A549 (cell line): ENCODE results near the gene OR10A3. TPM values are rescaled to one million over a fixed set of nuclear protein-coding genes. Genes with fewer than 3 reads are reported as not detected.

Source experiments
- ATAC-seq, 2 experiments: fragments of 200-7000 bp in 1 of 2; fragments of >200 bp in 1 of 2; cut with Nextera tagmentation in 1 of 2; cut with Tn5 transposase in 1 of 2; 3 replicates each; pipeline versions ENCODE4 v1.8.0 to v1.9.1; 2018 to 2020; ENCODE audit warnings: mild to moderate bottlenecking in 1 of 2, moderate library complexity in 1 of 2
- CTCF ChIA-PET: fragments of 300-600 bp; sonication (Branson Sonifier 250); formaldehyde crosslinking; extraction: SDS; loops from one replicate; lab custom pipeline; 2021; ENCODE audit warnings: antibody characterized with exemption, inconsistent platforms; lab: Yijun Ruan, JAX
- POLR2A ChIA-PET: fragments of 350-600 bp; formaldehyde crosslinking; extraction: SDS; loops from one replicate; lab custom pipeline; 2021; ENCODE audit warnings: antibody characterized with exemption, inconsistent platforms; lab: Yijun Ruan, JAX
- DNase-seq, 2 experiments: peaks; one replicate each; pipeline versions ENCODE4 v3.0.0 to v3.0.0-alpha.2; 2011 to 2016; ENCODE audit warnings: low read depth in 1 of 2, low spot score in 1 of 2
- FAIRE-seq: peaks from 2 replicates; lab custom pipeline; 2011; peaks lifted over from hg19 to GRCh38; lab: Jason Lieb, UNC
- H3K27ac ChIP-seq, 2 experiments: fragments of >200 bp; sonication (Bioruptor Twin); formaldehyde crosslinking; 3 replicates each; pipeline ENCODE4 v1.5.1; 2016 to 2017
- H3K4me1 ChIP-seq: fragments of >200 bp; sonication (Bioruptor Twin); formaldehyde crosslinking; 3 replicates; pipeline ENCODE4 v1.6.1; 2016
- H3K4me2 ChIP-seq: fragments of >200 bp; sonication (Bioruptor Twin); formaldehyde crosslinking; 3 replicates; pipeline ENCODE4 v1.6.1; 2016
- H3K4me3 ChIP-seq: fragments of >200 bp; sonication (Bioruptor Twin); formaldehyde crosslinking; 3 replicates; pipeline ENCODE4 v1.5.1; 2016
- H3K9me3 ChIP-seq: fragments of >200 bp; sonication (Bioruptor Twin); formaldehyde crosslinking; 3 replicates; pipeline ENCODE4 v1.6.1; 2016
- BHLHE40 ChIP-seq: IDR thresholded peaks from 2 replicates; pipeline ENCODE4 v1.6.1; 2012; ENCODE audit warnings: low read depth, low read length, inconsistent platforms
- CBX2 ChIP-seq: fragments of 200-600 bp; sonication (generic); IDR thresholded peaks from 2 replicates; pipeline ENCODE4 v1.6.1; 2016; ENCODE audit warnings: low read depth, mild to moderate bottlenecking, borderline replicate concordance
- CEBPB ChIP-seq, 2 experiments: fragments of >200 bp in 1 of 2; sonication (Bioruptor Twin) in 1 of 2; formaldehyde crosslinking in 1 of 2; IDR thresholded peaks; 2 replicates each; pipeline ENCODE4 v1.6.1; 2012 to 2016
- CHD2 ChIP-seq: fragments of 150-350 bp; IDR thresholded peaks from 2 replicates; pipeline ENCODE4 v1.6.1; 2014; ENCODE audit warnings: low read length; ENCODE audit not compliant: partially characterized antibody
- ESRRA ChIP-seq: fragments of 150-350 bp; IDR thresholded peaks from 2 replicates; pipeline ENCODE4 v1.6.1; 2014; ENCODE audit warnings: mild to moderate bottlenecking, low read length, borderline replicate concordance
- FOSB ChIP-seq: fragments of 250-450 bp; sonication (Bioruptor Pico); IDR thresholded peaks from 2 replicates; pipeline ENCODE4 v1.5.0; 2020; ENCODE audit warnings: mild to moderate bottlenecking, moderate library complexity
- HDAC2 ChIP-seq: fragments of 200-600 bp; sonication (generic); IDR thresholded peaks from 2 replicates; pipeline ENCODE4 v1.6.1; 2016
- HES2 ChIP-seq: fragments of >200 bp; sonication (Bioruptor Twin); formaldehyde crosslinking; IDR thresholded peaks from 2 replicates; pipeline ENCODE4 v1.6.1; 2016
- HEYL ChIP-seq: fragments of 250-450 bp; sonication (Bioruptor Pico); IDR thresholded peaks from 2 replicates; pipeline ENCODE4 v1.8.0; 2021; ENCODE audit warnings: mild to moderate bottlenecking, moderate library complexity
- HOXB5 ChIP-seq: fragments of 250-450 bp; sonication (Bioruptor Pico); IDR thresholded peaks from 2 replicates; pipeline ENCODE4 v1.5.0; 2020; ENCODE audit warnings: mild to moderate bottlenecking, moderate library complexity
- JUN ChIP-seq, 2 experiments: fragments of >200 bp; sonication (Bioruptor Twin); formaldehyde crosslinking; IDR thresholded peaks; 2 replicates in 1 of 2; 3 replicates in 1 of 2; pipeline ENCODE4 v1.6.1; 2016 to 2017
- JUNB ChIP-seq: fragments of >200 bp; sonication (Bioruptor Twin); formaldehyde crosslinking; IDR thresholded peaks from 2 replicates; pipeline ENCODE4 v1.6.1; 2016
- MAFK ChIP-seq: fragments of 450-650 bp; IDR thresholded peaks from 2 replicates; pipeline ENCODE4 v1.6.1; 2014; ENCODE audit not compliant: partially characterized antibody
- MAZ ChIP-seq: fragments of 150-350 bp; IDR thresholded peaks from 2 replicates; pipeline ENCODE4 v1.6.1; 2014; ENCODE audit warnings: antibody characterized with exemption, low read depth, low read length, borderline replicate concordance
- MYC ChIP-seq: IDR thresholded peaks from 2 replicates; pipeline ENCODE4 v1.6.1; 2012; ENCODE audit warnings: mild to moderate bottlenecking, inconsistent platforms, low read length, improper control_type of control experiment, borderline replicate concordance
- RARB ChIP-seq: fragments of 250-450 bp; sonication (Bioruptor Pico); IDR thresholded peaks from 2 replicates; pipeline ENCODE4 v1.8.0; 2021; ENCODE audit warnings: mild to moderate bottlenecking, moderate library complexity
- RFX5 ChIP-seq: fragments of 450-650 bp; IDR thresholded peaks from 2 replicates; pipeline ENCODE4 v1.7.1; 2014; ENCODE audit warnings: antibody characterized with exemption, mild to moderate bottlenecking, moderate library complexity
- SMC3 ChIP-seq: fragments of >200 bp; sonication (Bioruptor Twin); formaldehyde crosslinking; IDR thresholded peaks from 3 replicates; pipeline ENCODE4 v1.6.1; 2018; ENCODE audit warnings: inconsistent platforms
- TFCP2L1 ChIP-seq: fragments of 250-450 bp; sonication (Bioruptor Pico); IDR thresholded peaks from 2 replicates; pipeline ENCODE4 v1.5.0; 2021; ENCODE audit warnings: mild to moderate bottlenecking
- ZC3H11A ChIP-seq: fragments of 450-650 bp; IDR thresholded peaks from 2 replicates; pipeline ENCODE4 v1.6.1; 2014; ENCODE audit warnings: antibody characterized with exemption, mild to moderate bottlenecking
- ZFP36 ChIP-seq: fragments of 450-650 bp; IDR thresholded peaks from 2 replicates; pipeline ENCODE4 v1.6.1; 2014; ENCODE audit warnings: borderline replicate concordance; ENCODE audit not compliant: partially characterized antibody
- WGBS: methylation state at CpG from one replicate; pipeline ENCODE4 v1.1.6; 2017; ENCODE audit errors: missing lambda C conversion rate; 5-methylcytosine and 5-hydroxymethylcytosine counted together
- polyA plus RNA-seq, 4 experiments: library from polyadenylated mRNA; depleted of rRNA in 3 of 4; stranded (reverse); fragments of >200 nt; fragmentation: RNase III in 1 of 4; extraction: RNeasy Plus Mini Kit Qiagen cat#74134 plus additional on column Dnase treatment in 1 of 4; gene quantifications; 2 replicates in 3 of 4; 3 replicates in 1 of 4; pipeline ENCODE4 v1.2.3, GENCODE V29; 2011 to 2017
- TF ChIP-seq, protein P1 (sequence below): fragments of 250-450 bp; sonication (Bioruptor Pico); IDR thresholded peaks from 2 replicates; pipeline ENCODE4 v1.5.0; 2021; ENCODE audit warnings: mild to moderate bottlenecking, moderate library complexity, borderline replicate concordance
- TF ChIP-seq, protein P2 (sequence below): fragments of 250-450 bp; sonication (Bioruptor Pico); IDR thresholded peaks from 2 replicates; pipeline ENCODE4 v1.5.0; 2020; ENCODE audit warnings: low read depth, mild to moderate bottlenecking, moderate library complexity
- TF ChIP-seq, protein P3 (sequence below): fragments of >200 bp; sonication (Bioruptor Twin); formaldehyde crosslinking; IDR thresholded peaks from 3 replicates; pipeline ENCODE4 v1.6.1; 2016
- TF ChIP-seq, protein P4 (sequence below): IDR thresholded peaks from 2 replicates; pipeline ENCODE4 v1.6.1; 2012

OR10A3 gene
- polyA plus RNA-seq, 2 of the 4 experiments (the other 2 are of a cell fraction): not detected

GRCh38 chr11:7907121-7907520, 34.4 kb downstream of the OR10A3 start (continued):
- TF ChIP-seq, protein P1, sequence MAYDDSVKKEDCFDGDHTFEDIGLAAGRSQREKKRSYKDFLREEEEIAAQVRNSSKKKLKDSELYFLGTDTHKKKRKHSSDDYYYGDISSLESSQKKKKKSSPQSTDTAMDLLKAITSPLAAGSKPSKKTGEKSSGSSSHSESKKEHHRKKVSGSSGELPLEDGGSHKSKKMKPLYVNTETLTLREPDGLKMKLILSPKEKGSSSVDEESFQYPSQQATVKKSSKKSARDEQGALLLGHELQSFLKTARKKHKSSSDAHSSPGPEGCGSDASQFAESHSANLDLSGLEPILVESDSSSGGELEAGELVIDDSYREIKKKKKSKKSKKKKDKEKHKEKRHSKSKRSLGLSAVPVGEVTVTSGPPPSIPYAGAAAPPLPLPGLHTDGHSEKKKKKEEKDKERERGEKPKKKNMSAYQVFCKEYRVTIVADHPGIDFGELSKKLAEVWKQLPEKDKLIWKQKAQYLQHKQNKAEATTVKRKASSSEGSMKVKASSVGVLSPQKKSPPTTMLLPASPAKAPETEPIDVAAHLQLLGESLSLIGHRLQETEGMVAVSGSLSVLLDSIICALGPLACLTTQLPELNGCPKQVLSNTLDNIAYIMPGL (CRISPR knock-in tag): no peak
- TF ChIP-seq FOSB (CRISPR knock-in tag): no peak
- TF ChIP-seq TFCP2L1 (CRISPR knock-in tag): no peak
- no peak for TF ChIP-seq MYC
- TF ChIP-seq HEYL (CRISPR knock-in tag): no peak
- no peak for TF ChIP-seq ZFP36
- TF ChIP-seq MAFK: no peak
- no peak for TF ChIP-seq BHLHE40

DNA sequence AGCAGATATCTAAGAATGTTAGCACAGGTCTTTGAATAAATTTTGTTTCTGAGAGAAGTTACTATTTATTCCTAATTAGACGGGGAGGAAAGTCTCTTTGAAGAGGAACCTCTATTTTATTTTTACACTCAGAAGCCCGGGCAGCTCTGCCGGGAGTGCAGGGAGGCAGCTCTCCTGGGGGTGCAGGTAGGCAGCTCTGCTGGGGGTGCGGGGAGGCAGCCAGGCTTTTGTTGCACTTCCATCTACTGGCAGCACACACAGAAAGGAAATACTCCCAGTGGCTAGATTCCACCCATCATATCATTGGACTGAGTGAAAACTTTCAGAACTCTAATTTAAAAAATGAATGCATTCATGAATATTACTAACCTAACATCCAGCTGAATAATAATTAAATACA, 35.0 kb downstream of the OR10A3 start:
- no peak for DNase-seq
- Histone ChIP-seq H3K4me2 (no peak overlapping the region), H3K9me3 (no peaks in the 10 kb centered on the region), H3K4me3 (no peak overlapping the region), H3K27ac (no peak overlapping the region), H3K4me1 (no peaks in the 10 kb centered on the region)
- ChIA-PET POLR2A (no interaction called here), CTCF (interaction anchor here (0.7 to 6.8 kb wide), 3 partner anchors 15 to 100 kb away, joined by 3 to 39 read pairs (median 10); partner anchors contain the start of gene EIF3F)
- 40% methylated on average over 4 of the region's 4 CpGs for WGBS
- TF ChIP-seq ESRRA (no peak), JUN (IDR thresholded peaks at IDR 0.05) (no peak), SMC3 (no peak), TFCP2L1 (CRISPR knock-in tag) (no peak), HES2 (no peak), BHLHE40 (no peak), HDAC2 (no peak), MAFK (no peak), RARB (no peak), CEBPB (IDR thresholded peaks at IDR 0.05) (no peak), MAZ (no peak), JUNB (no peak)
- TF ChIP-seq, protein P2, sequence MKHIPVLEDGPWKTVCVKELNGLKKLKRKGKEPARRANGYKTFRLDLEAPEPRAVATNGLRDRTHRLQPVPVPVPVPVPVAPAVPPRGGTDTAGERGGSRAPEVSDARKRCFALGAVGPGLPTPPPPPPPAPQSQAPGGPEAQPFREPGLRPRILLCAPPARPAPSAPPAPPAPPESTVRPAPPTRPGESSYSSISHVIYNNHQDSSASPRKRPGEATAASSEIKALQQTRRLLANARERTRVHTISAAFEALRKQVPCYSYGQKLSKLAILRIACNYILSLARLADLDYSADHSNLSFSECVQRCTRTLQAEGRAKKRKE: no peak
- TF ChIP-seq, protein P1 (CRISPR knock-in tag): no peak
- TF ChIP-seq, protein P3, sequence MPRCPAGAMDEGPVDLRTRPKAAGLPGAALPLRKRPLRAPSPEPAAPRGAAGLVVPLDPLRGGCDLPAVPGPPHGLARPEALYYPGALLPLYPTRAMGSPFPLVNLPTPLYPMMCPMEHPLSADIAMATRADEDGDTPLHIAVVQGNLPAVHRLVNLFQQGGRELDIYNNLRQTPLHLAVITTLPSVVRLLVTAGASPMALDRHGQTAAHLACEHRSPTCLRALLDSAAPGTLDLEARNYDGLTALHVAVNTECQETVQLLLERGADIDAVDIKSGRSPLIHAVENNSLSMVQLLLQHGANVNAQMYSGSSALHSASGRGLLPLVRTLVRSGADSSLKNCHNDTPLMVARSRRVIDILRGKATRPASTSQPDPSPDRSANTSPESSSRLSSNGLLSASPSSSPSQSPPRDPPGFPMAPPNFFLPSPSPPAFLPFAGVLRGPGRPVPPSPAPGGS: no peak
- no peak for FAIRE-seq
- ATAC-seq: no peak

DNA sequence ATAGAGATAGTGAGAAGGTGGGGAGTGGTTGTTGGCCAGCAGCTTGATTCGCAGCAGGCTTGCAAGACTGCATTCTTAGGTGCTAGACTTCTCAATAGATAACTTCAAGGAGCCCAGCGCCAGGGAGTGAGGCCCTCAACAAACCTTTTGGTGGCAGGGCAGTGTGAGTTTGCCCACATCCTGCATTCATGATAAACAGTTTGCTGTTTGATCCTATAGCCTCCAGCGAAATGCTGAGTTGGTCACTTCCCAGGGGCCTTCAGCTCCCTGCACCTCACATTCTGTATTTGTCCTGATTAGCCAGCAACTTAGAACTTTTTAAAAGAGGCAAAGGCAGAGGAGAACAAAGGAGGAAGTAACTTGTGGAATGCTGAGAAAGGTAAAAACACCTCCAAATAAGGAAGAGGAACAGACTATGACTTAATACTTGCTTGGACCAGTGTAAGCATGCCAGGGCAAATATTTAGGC, 35.5 kb downstream of the OR10A3 start:
- no peak for ATAC-seq
- H3K4me2 ChIP-seq: no peak overlapping the region
- no peaks in the 10 kb centered on the region for H3K9me3 ChIP-seq
- H3K4me1 ChIP-seq: no peaks in the 10 kb centered on the region
- no peak for DNase-seq
- TF ChIP-seq, protein P4, sequence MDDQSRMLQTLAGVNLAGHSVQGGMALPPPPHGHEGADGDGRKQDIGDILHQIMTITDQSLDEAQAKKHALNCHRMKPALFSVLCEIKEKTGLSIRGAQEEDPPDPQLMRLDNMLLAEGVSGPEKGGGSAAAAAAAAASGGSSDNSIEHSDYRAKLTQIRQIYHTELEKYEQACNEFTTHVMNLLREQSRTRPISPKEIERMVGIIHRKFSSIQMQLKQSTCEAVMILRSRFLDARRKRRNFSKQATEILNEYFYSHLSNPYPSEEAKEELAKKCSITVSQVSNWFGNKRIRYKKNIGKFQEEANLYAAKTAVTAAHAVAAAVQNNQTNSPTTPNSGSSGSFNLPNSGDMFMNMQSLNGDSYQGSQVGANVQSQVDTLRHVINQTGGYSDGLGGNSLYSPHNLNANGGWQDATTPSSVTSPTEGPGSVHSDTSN: no peak
- TF ChIP-seq SMC3 (no peak), ZC3H11A (no peak), RFX5 (no peak), CHD2 (no peak), CBX2 (no peak), HOXB5 (CRISPR knock-in tag) (no peak)
- 22% methylated on average over 3 of the region's 3 CpGs for WGBS
- ChIA-PET POLR2A (no interaction called here), CTCF (interaction anchor here (2.2 to 6.8 kb wide), 3 partner anchors 14 to 81 kb away, joined by 10 to 39 read pairs (median 10); partner anchors contain the start of gene EIF3F)
- H3K27ac ChIP-seq: no peak overlapping the region
- no peak overlapping the region for H3K4me3 ChIP-seq
- no peak for FAIRE-seq
